DND-41 (cell line): Measurements from ENCODE around the gene IRAG1.

Source experiments
- CTCF ChIP-seq: IDR thresholded peaks from 2 replicates; pipeline ENCODE4 v1.5.1; 2012; ENCODE audit warnings: borderline replicate concordance, low read length, moderate library complexity, mild to moderate bottlenecking; ENCODE audit not compliant: poor library complexity, severe bottlenecking; ENCODE audit errors: extremely low read depth
- EZH2 ChIP-seq: IDR thresholded peaks from 3 replicates; pipeline ENCODE4 v1.6.1; 2012; ENCODE audit warnings: borderline replicate concordance, low read depth, mild to moderate bottlenecking, moderate library complexity, low read length, inconsistent platforms; ENCODE audit not compliant: severe bottlenecking

GRCh38 chr11:10701982-10702381 is 8.4 kb upstream of the IRAG1 start:
- TF ChIP-seq CTCF, result no peak
- TF ChIP-seq EZH2, result no peak
